HEK293 (cell line): ENCODE measurements around the gene PTTG2.

Source experiments
- CTCF ChIA-PET: fragments of 350-600 bp; formaldehyde crosslinking; extraction: SDS; loops from one replicate; lab custom pipeline; 2021; ENCODE audit warnings: antibody characterized with exemption; lab: Yijun Ruan, JAX
- POLR2A ChIA-PET: fragments of 300-600 bp; formaldehyde crosslinking; extraction: SDS; loops from one replicate; lab custom pipeline; 2020; ENCODE audit warnings: antibody characterized with exemption, inconsistent platforms; lab: Yijun Ruan, JAX
- H3K27ac ChIP-seq: fragments of 200-500 bp; sonication (Bioruptor generic); 2 replicates; pipeline ENCODE4 v1.5.1; 2014; ENCODE audit warnings: low read depth, low read length, control low read depth, inconsistent platforms; ENCODE audit errors: extremely low read depth
- H3K36me3 ChIP-seq, 2 experiments: fragments of 200-500 bp in 1 of 2; sonication (Bioruptor generic) in 1 of 2; 1 replicate in 1 of 2; 2 replicates in 1 of 2; pipeline ENCODE4 v1.5.1; 2014 to 2017; ENCODE audit warnings: inconsistent platforms in 2 of 2, low read length in 2 of 2; ENCODE audit not compliant: control insufficient read depth in 2 of 2, insufficient read depth in 1 of 2
- H3K4me1 ChIP-seq: fragments of 200-500 bp; sonication (Bioruptor generic); 2 replicates; pipeline ENCODE4 v1.5.1; 2014; ENCODE audit warnings: mild to moderate bottlenecking, low read length, inconsistent platforms; ENCODE audit not compliant: control insufficient read depth, insufficient read depth
- H3K4me3 ChIP-seq: 2 replicates; pipeline ENCODE4 v1.5.1; 2011; ENCODE audit warnings: low read depth, mild to moderate bottlenecking, control low read depth, low read length, moderate library complexity
- H3K9me3 ChIP-seq: fragments of 200-500 bp; sonication (Bioruptor generic); 2 replicates; pipeline ENCODE4 v1.5.1; 2014; ENCODE audit warnings: low read depth, low read length, inconsistent platforms; ENCODE audit not compliant: control insufficient read depth, insufficient read depth
- FEZF1 ChIP-seq: fragments of 450-650 bp; formaldehyde crosslinking; IDR thresholded peaks from 2 replicates; pipeline ENCODE4 v1.5.1; 2016; ENCODE audit warnings: missing biosample characterization, missing genetic modification characterization
- GLI4 ChIP-seq: fragments of 450-650 bp; formaldehyde crosslinking; IDR thresholded peaks from 2 replicates; pipeline ENCODE4 v1.5.1; 2016; ENCODE audit warnings: missing biosample characterization, missing genetic modification characterization
- KLF1 ChIP-seq: fragments of 450-650 bp; formaldehyde crosslinking; IDR thresholded peaks from 2 replicates; pipeline ENCODE4 v1.5.1; 2016; ENCODE audit warnings: missing biosample characterization, missing genetic modification characterization
- KLF10 ChIP-seq: fragments of 450-650 bp; IDR thresholded peaks from 2 replicates; pipeline ENCODE4 v1.5.1; 2018; ENCODE audit warnings: missing biosample characterization, mild to moderate bottlenecking, missing genetic modification characterization
- TCF7L2 ChIP-seq: IDR thresholded peaks from 2 replicates; pipeline ENCODE4 v1.6.1; 2011; ENCODE audit warnings: low read depth, mild to moderate bottlenecking, inconsistent platforms, low read length, moderate library complexity, borderline replicate concordance
- ZBTB20 ChIP-seq: fragments of 450-650 bp; formaldehyde crosslinking; IDR thresholded peaks from 2 replicates; pipeline ENCODE4 v1.5.1; 2016; ENCODE audit warnings: missing biosample characterization, missing genetic modification characterization
- ZBTB48 ChIP-seq: fragments of 450-650 bp; formaldehyde crosslinking; IDR thresholded peaks from 2 replicates; pipeline ENCODE4 v1.5.1; 2016; ENCODE audit warnings: missing biosample characterization, missing genetic modification characterization
- ZBTB8A ChIP-seq: fragments of 450-650 bp; formaldehyde crosslinking; IDR thresholded peaks from 2 replicates; pipeline ENCODE4 v1.5.1; 2016; ENCODE audit warnings: missing biosample characterization, missing genetic modification characterization
- ZEB2 ChIP-seq: fragments of 450-650 bp; formaldehyde crosslinking; IDR thresholded peaks from 2 replicates; pipeline ENCODE4 v1.5.1; 2016; ENCODE audit warnings: missing biosample characterization, missing genetic modification characterization
- ZFP37 ChIP-seq: fragments of 450-650 bp; formaldehyde crosslinking; IDR thresholded peaks from 2 replicates; pipeline ENCODE4 v1.5.1; 2016; ENCODE audit warnings: missing biosample characterization, missing genetic modification characterization
- ZFP69B ChIP-seq: fragments of 450-650 bp; formaldehyde crosslinking; IDR thresholded peaks from 2 replicates; pipeline ENCODE4 v1.5.1; 2016; ENCODE audit warnings: missing biosample characterization, missing genetic modification characterization
- ZNF184 ChIP-seq: fragments of 450-650 bp; IDR thresholded peaks from 2 replicates; pipeline ENCODE4 v1.5.1; 2018; ENCODE audit warnings: missing biosample characterization, mild to moderate bottlenecking, missing genetic modification characterization
- ZNF214 ChIP-seq: fragments of 450-650 bp; formaldehyde crosslinking; IDR thresholded peaks from 2 replicates; pipeline ENCODE4 v1.5.1; 2017; ENCODE audit warnings: missing biosample characterization, mild to moderate bottlenecking, missing genetic modification characterization, borderline replicate concordance
- ZNF221 ChIP-seq: fragments of 450-650 bp; formaldehyde crosslinking; IDR thresholded peaks from 2 replicates; pipeline ENCODE4 v1.5.1; 2017; ENCODE audit warnings: missing biosample characterization, missing genetic modification characterization, borderline replicate concordance
- ZNF341 ChIP-seq: fragments of 450-650 bp; formaldehyde crosslinking; IDR thresholded peaks from 2 replicates; pipeline ENCODE4; 2016; ENCODE audit warnings: low read depth, missing biosample characterization, missing genetic modification characterization
- ZNF37A ChIP-seq: fragments of 450-650 bp; IDR thresholded peaks from 2 replicates; pipeline ENCODE4 v1.5.1; 2018; ENCODE audit warnings: missing biosample characterization, missing genetic modification characterization
- ZNF394 ChIP-seq: fragments of 450-650 bp; formaldehyde crosslinking; IDR thresholded peaks from 2 replicates; pipeline ENCODE4 v1.5.1; 2016; ENCODE audit warnings: missing biosample characterization, missing genetic modification characterization, mild to moderate bottlenecking, moderate library complexity, borderline replicate concordance
- ZNF529 ChIP-seq: fragments of 450-650 bp; formaldehyde crosslinking; IDR thresholded peaks from 2 replicates; pipeline ENCODE4 v1.5.1; 2017; ENCODE audit warnings: missing genetic modification characterization, missing biosample characterization; ENCODE audit not compliant: insufficient replicate concordance
- ZNF561 ChIP-seq: fragments of 450-650 bp; IDR thresholded peaks from 2 replicates; pipeline ENCODE4 v1.5.1; 2018; ENCODE audit warnings: missing biosample characterization, missing genetic modification characterization, borderline replicate concordance
- ZNF600 ChIP-seq: fragments of 450-650 bp; formaldehyde crosslinking; IDR thresholded peaks from 2 replicates; pipeline ENCODE4 v1.5.1; 2016; ENCODE audit warnings: missing biosample characterization, missing genetic modification characterization
- ZNF701 ChIP-seq: fragments of 450-650 bp; formaldehyde crosslinking; IDR thresholded peaks from 2 replicates; pipeline ENCODE4 v1.5.1; 2016; ENCODE audit warnings: missing biosample characterization, missing genetic modification characterization
- ZNF843 ChIP-seq: fragments of 450-650 bp; formaldehyde crosslinking; IDR thresholded peaks from 2 replicates; pipeline ENCODE4 v1.5.1; 2016; ENCODE audit warnings: missing biosample characterization, missing genetic modification characterization
- ZSCAN5A ChIP-seq: fragments of 450-650 bp; formaldehyde crosslinking; IDR thresholded peaks from 2 replicates; pipeline ENCODE4 v1.5.1; 2016; ENCODE audit warnings: missing biosample characterization, missing genetic modification characterization
- ZXDB ChIP-seq: fragments of 450-650 bp; formaldehyde crosslinking; IDR thresholded peaks from 2 replicates; pipeline ENCODE4 v1.5.1; 2016; ENCODE audit warnings: missing biosample characterization, missing genetic modification characterization
- TF ChIP-seq, protein P1 (sequence below): fragments of 450-650 bp; formaldehyde crosslinking; IDR thresholded peaks from 2 replicates; pipeline ENCODE4 v1.5.1; 2016; ENCODE audit warnings: missing biosample characterization, missing genetic modification characterization, low read depth
- TF ChIP-seq, protein P2 (sequence below): fragments of 450-650 bp; formaldehyde crosslinking; IDR thresholded peaks from 2 replicates; pipeline ENCODE4 v1.5.1; 2016; ENCODE audit warnings: missing biosample characterization, missing genetic modification characterization
- TF ChIP-seq, protein P3 (sequence below): fragments of 450-650 bp; formaldehyde crosslinking; IDR thresholded peaks from 2 replicates; pipeline ENCODE4 v1.5.1; 2017; ENCODE audit warnings: missing biosample characterization, missing genetic modification characterization

Gene PTTG2

GRCh38 chr4:37934609-37935008 is 25.6 kb upstream of the PTTG2 start:
- ChIA-PET CTCF (interaction anchor here (0.6 kb wide), 1 partner anchor 23 kb away, joined by 3 read pairs; no protein-coding TSS in a partner anchor), POLR2A (no interaction called here)
- Histone ChIP-seq H3K9me3 (no peaks in the 10 kb centered on the region), H3K4me1 (peaks cover 2% of the 10 kb centered on the region; the same call in 1 of the 2 replicates), H3K36me3 (no peaks in the 10 kb centered on the region), H3K27ac (no peak overlapping the region), H3K4me3 (no peak overlapping the region)
- no peak for TF ChIP-seq ZBTB48 (tag by site-specific recombination)
- TF ChIP-seq ZFP69B (tag by site-specific recombination) = no peak
- TF ChIP-seq TCF7L2 = no peak
- TF ChIP-seq KLF1 (tag by site-specific recombination) = no peak
- TF ChIP-seq ZNF341 (tag by site-specific recombination) = no peak
- no peak for TF ChIP-seq ZEB2 (tag by site-specific recombination)
- TF ChIP-seq ZNF843 (tag by site-specific recombination) = no peak
- no peak for TF ChIP-seq ZSCAN5A (tag by site-specific recombination)
- no peak for TF ChIP-seq ZBTB8A (tag by site-specific recombination)
- TF ChIP-seq ZNF214 (tag by site-specific recombination) = no peak
- no peak for TF ChIP-seq ZNF600 (tag by site-specific recombination)
- no peak for TF ChIP-seq ZBTB20 (tag by site-specific recombination)
- TF ChIP-seq ZNF221 (tag by site-specific recombination) = no peak
- no peak for TF ChIP-seq ZFP37 (tag by site-specific recombination)
- no peak for TF ChIP-seq GLI4 (tag by site-specific recombination)
- TF ChIP-seq, protein P1, sequence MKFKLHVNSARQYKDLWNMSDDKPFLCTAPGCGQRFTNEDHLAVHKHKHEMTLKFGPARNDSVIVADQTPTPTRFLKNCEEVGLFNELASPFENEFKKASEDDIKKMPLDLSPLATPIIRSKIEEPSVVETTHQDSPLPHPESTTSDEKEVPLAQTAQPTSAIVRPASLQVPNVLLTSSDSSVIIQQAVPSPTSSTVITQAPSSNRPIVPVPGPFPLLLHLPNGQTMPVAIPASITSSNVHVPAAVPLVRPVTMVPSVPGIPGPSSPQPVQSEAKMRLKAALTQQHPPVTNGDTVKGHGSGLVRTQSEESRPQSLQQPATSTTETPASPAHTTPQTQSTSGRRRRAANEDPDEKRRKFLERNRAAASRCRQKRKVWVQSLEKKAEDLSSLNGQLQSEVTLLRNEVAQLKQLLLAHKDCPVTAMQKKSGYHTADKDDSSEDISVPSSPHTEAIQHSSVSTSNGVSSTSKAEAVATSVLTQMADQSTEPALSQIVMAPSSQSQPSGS (tag by site-specific recombination) = no peak
- TF ChIP-seq ZNF701 (tag by site-specific recombination) = no peak

GRCh38 chr4:37935026-37935425 is 25.2 kb upstream of the PTTG2 start:
- ChIA-PET CTCF (interaction anchor here (0.6 kb wide), 1 partner anchor 23 kb away, joined by 3 read pairs; no protein-coding TSS in a partner anchor), POLR2A (no interaction called here)
- no peak for TF ChIP-seq ZNF184 (tag by site-specific recombination)
- TF ChIP-seq ZNF561 (tag by site-specific recombination) = no peak
- TF ChIP-seq, protein P2, sequence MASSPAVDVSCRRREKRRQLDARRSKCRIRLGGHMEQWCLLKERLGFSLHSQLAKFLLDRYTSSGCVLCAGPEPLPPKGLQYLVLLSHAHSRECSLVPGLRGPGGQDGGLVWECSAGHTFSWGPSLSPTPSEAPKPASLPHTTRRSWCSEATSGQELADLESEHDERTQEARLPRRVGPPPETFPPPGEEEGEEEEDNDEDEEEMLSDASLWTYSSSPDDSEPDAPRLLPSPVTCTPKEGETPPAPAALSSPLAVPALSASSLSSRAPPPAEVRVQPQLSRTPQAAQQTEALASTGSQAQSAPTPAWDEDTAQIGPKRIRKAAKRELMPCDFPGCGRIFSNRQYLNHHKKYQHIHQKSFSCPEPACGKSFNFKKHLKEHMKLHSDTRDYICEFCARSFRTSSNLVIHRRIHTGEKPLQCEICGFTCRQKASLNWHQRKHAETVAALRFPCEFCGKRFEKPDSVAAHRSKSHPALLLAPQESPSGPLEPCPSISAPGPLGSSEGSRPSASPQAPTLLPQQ (tag by site-specific recombination) = no peak
- no peak for TF ChIP-seq KLF10 (tag by site-specific recombination)
- TF ChIP-seq, protein P3, sequence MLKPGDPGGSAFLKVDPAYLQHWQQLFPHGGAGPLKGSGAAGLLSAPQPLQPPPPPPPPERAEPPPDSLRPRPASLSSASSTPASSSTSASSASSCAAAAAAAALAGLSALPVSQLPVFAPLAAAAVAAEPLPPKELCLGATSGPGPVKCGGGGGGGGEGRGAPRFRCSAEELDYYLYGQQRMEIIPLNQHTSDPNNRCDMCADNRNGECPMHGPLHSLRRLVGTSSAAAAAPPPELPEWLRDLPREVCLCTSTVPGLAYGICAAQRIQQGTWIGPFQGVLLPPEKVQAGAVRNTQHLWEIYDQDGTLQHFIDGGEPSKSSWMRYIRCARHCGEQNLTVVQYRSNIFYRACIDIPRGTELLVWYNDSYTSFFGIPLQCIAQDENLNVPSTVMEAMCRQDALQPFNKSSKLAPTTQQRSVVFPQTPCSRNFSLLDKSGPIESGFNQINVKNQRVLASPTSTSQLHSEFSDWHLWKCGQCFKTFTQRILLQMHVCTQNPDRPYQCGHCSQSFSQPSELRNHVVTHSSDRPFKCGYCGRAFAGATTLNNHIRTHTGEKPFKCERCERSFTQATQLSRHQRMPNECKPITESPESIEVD = no peak
- no peak for TF ChIP-seq FEZF1
- TF ChIP-seq ZSCAN5A (tag by site-specific recombination) = no peak
- no peak for TF ChIP-seq ZNF37A
- no peak for TF ChIP-seq ZNF394 (tag by site-specific recombination)
- no peak for TF ChIP-seq ZNF843 (tag by site-specific recombination)
- no peak for TF ChIP-seq ZXDB (tag by site-specific recombination)
- no peak for TF ChIP-seq ZNF529
- Histone ChIP-seq H3K4me3 (no peak overlapping the region), H3K9me3 (no peaks in the 10 kb centered on the region), H3K27ac (no peak overlapping the region), H3K4me1 (peaks cover 2% of the 10 kb centered on the region; the same call in 1 of the 2 replicates), H3K36me3 (no peaks in the 10 kb centered on the region)
